Motor neuron (in vitro differentiated cells): ENCODE results near the gene RARS1. TPM values are rescaled to one million over a fixed set of nuclear protein-coding genes. Genes with fewer than 3 reads are reported as not detected.
A peak's percentile ranks its signal among the peaks of the same experiment; 100 is the strongest.
"Not testable (repeated sequence)": the region's sequence is repeated elsewhere in the genome, so short reads cannot be mapped to it uniquely, and the experiment has no call there.

Source experiments
- ATAC-seq, 8 experiments: fragments of 200-7000 bp; cut with Tn5 transposase; replicated peaks in 6 of 8; 2 replicates each; pipeline ENCODE4 v1.8.0; 2021; ENCODE audit warnings: mild to moderate bottlenecking in 8 of 8, moderate library complexity in 8 of 8
- H3K27ac ChIP-seq, 2 donors: fragments of 250-450 bp; sonication (Bioruptor Pico); 2 replicates each; pipeline ENCODE4 v1.9.0; 2021; ENCODE audit warnings: antibody characterized with exemption in 2 of 2, mild to moderate bottlenecking in 2 of 2, moderate library complexity in 1 of 2
- H3K4me1 ChIP-seq, 2 donors: fragments of 250-450 bp; sonication (Bioruptor Pico); replicated peaks in 1 of 2; 2 replicates each; pipeline ENCODE4 v1.6.1; 2021; ENCODE audit warnings: antibody characterized with exemption in 2 of 2, mild to moderate bottlenecking in 2 of 2, moderate library complexity in 1 of 2
- H3K4me3 ChIP-seq, 5 donors: fragments of 250-450 bp; sonication (Bioruptor Pico); 2 replicates each; pipeline ENCODE4 v1.9.0; 2021; ENCODE audit warnings: antibody characterized with exemption in 5 of 5, mild to moderate bottlenecking in 5 of 5, moderate library complexity in 4 of 5
- WGBS, 10 experiments: fragments of 450-650 bp; shearing (Covaris generic); methylation state at CpG; one replicate each; pipeline ENCODE4 v1.0.0; 2022; 5-methylcytosine and 5-hydroxymethylcytosine counted together
- in situ Hi-C, 9 experiments: fragments of 400-800 bp; cut with MboI; loops; one replicate each; pipeline ENCODE4 v1.15.0; 2021; ENCODE audit warnings: low sequenced_read_pairs in 9 of 9, low pct_unique_long_range_greater_than_20kb in 2 of 9; ENCODE audit not compliant: unreplicated experiment in 9 of 9
- total RNA-seq, 8 experiments: library from RNA; unstranded; fragments of 300-600 nt; gene quantifications; 2 replicates each; pipeline versions ENCODE4 v1.2.3 to v1.2.4, GENCODE V29; 2022

Gene RARS1
- total RNA-seq, 8 experiments from 2014 or later: 69.1 to 244 (median 97.5) TPM

DNA sequence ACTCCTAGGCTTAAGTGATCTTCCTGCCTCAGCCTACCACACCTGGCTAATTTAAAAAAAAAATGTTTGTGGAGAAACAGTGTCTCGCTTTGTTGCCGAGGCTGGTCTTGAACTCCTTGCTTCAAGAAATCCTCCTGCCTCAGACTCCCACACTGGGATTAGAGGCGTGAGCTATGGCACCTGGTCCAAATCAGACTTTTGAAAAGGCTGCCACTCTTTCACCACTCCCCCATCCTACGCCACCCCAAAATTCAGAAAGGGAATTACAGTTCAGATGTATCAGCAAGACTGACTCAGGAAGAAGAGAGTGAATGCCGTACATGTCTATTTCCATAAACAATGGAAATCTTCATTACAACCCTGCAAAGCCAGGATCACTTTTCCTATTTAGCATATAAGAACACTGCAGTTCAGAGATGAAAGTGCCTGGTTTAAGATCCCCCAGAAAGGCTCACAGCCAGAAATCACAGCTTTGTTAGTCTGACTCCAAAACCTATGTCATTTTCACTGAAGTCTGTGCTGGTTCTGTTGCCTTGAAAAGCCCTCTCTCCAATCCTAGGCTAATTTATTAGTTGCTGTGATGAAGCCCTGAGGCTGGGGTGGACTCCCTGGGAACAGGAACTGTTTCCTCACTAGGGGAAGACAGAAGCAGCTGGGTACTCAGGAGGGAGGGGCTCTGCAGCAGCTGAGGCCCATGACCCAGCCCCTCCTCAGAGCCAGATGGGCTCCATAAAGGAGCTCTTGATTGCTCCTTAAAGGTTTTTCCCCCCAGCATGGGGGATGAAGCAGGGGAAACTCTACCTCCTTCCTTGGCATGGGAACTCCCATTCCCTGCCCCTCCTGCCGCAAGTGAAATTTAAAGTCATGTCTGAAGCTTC, 46.0 kb downstream of the RARS1 start:
- in situ Hi-C loops: no loop called here
- no peak overlapping the region for H3K27ac ChIP-seq
- WGBS, 10 experiments: 8 to 90% (median 64%) methylated on average over 1 to 5 of the region's 6 CpGs
- ATAC-seq: peak; percentile 16 to 87 (median 23)
- H3K4me3 ChIP-seq: no peak overlapping the region
- H3K4me1 ChIP-seq: peaks cover 28 to 36% of the 10 kb centered on the region in 2 donors

DNA sequence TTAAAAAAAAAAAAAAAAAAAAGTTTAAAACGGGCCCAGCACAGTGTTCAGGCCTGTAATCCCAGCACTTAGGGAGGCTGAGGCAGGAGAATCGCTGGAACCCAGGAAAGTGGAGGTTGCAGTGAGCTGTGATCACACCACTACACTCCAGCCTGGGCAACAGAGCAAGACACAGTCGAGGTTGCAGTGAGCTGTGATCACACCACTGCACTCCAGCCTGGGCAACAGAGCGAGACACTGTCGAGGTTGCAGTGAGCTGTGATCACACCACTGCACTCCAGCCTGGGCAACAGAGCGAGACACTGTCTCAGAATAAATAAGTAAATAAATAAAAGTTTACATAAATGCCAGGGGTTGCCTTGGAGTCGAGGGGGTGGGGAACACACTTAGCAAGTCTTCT, 48.1 kb downstream of the RARS1 start:
- WGBS, 10 experiments: 50 to 100% (median 83%) methylated on average over 1 to 5 of the region's 7 CpGs; no CpG with 5 or more reads in 4 of the 10 experiments
- H3K27ac ChIP-seq, in situ Hi-C loops, ATAC-seq, H3K4me3 ChIP-seq: not testable (repeated sequence)
- H3K4me1 ChIP-seq: peaks cover 28 to 32% of the 10 kb centered on the region in 2 donors

DNA sequence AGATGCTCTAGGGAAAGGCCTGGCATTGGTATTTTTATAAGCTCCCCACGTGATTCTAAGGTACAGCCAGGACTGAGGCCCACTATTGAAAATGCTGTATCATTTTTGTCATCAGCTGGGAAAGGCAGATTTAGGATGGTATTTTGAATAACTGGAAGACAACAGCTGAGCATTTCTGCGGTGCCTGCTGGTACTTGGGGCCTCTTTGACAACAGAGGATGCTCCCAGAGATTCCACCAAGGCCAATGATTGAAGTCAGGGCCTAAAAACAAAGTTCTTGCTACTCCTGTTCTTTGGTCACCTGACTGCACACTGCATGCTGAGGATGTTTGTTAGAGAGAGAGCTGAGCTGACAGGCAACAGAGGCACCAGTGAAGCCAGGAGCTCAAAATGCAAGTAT, 50.9 kb downstream of the RARS1 start:
- Histone ChIP-seq H3K4me1 (peaks cover 6 to 11% of the 10 kb centered on the region in 2 donors), H3K4me3 (no peak overlapping the region), H3K27ac (no peak overlapping the region)
- in situ Hi-C loops: no loop called here
- no peak for ATAC-seq
- 17 to 78% (median 62%) methylated on average over 1 to 2 of the region's 2 CpGs; no CpG with 5 or more reads in 4 of the 10 experiments for WGBS, 10 experiments

DNA sequence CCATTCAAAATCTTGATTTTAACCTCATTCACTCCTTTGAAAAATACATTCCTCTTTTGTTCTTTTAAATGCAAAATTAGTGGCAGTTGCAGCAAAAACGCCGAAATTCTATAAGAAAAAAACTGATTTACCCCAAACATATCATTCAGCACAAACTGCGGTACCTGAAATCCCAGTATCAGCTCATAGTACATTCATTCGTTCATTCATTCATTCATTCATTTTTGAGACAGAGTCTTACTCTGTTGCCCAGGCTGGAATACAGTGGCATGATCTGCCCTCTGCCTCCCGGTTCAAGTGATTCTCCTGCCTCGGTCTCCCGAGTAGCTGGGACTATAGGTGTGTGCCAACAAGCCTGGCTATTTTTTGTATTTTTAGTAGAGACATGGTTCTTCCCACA, 63.3 kb downstream of the RARS1 start:
- H3K4me3 ChIP-seq: no peak overlapping the region
- no peak for ATAC-seq
- in situ Hi-C loops: no loop called here
- no peak overlapping the region for H3K27ac ChIP-seq
- no peaks in the 10 kb centered on the region for H3K4me1 ChIP-seq
- 86 to 100% (median 95%) methylated on average over 3 to 7 of the region's 7 CpGs; no CpG with 5 or more reads in 2 of the 10 experiments for WGBS, 10 experiments

DNA sequence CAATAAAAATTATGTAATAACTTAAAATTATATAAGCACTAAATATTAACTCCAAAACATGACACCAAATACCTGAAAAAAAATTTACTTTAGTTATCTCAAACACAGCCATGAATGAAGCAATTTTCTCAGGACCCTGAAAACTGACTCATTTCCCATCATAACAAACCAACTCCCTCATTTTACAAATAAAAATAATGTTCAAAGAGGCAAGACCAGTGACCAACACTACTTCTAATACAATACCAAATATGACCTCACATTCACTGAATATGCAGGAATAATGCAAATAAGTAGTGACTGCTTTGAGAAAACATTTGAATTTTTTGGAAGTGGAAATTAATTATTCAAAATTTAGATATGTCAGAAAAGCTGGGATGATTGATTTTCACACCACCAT, 64.4 kb downstream of the RARS1 start:
- peak in 3 of 8 experiments; percentile 70 to 92 (median 91) for ATAC-seq
- in situ Hi-C loops: no loop called here
- H3K4me3 ChIP-seq: no peak overlapping the region
- no peak overlapping the region for H3K27ac ChIP-seq
- H3K4me1 ChIP-seq: no peaks in the 10 kb centered on the region

DNA sequence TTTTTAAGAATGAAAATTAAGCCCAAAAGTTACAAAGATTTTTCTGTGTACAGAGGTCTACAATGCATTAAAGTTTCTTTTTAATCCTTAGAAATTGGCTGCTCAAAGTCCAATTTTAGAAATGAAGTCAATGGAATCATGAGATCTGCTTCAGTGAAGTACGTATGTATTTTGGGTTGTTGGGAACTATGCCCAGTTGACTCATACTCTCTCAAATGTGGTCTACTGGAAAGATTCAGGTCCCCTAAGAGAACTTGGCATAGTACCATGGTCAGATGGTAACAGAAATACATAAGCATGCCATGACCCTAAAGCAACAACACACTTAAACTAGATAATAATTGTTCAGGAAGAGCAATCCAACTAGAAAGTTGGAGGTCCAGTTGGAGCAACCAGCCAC, 65.9 kb downstream of the RARS1 start:
- in situ Hi-C loops: no loop called here
- no peaks in the 10 kb centered on the region for H3K4me1 ChIP-seq
- H3K4me3 ChIP-seq: no peak overlapping the region
- 14 to 100% (median 50%) methylated on average over 1 of the region's 1 CpG; no CpG with 5 or more reads in 6 of the 10 experiments for WGBS, 10 experiments
- peak in 3 of 8 experiments; percentile 20 to 62 (median 40) for ATAC-seq
- H3K27ac ChIP-seq: no peak overlapping the region

DNA sequence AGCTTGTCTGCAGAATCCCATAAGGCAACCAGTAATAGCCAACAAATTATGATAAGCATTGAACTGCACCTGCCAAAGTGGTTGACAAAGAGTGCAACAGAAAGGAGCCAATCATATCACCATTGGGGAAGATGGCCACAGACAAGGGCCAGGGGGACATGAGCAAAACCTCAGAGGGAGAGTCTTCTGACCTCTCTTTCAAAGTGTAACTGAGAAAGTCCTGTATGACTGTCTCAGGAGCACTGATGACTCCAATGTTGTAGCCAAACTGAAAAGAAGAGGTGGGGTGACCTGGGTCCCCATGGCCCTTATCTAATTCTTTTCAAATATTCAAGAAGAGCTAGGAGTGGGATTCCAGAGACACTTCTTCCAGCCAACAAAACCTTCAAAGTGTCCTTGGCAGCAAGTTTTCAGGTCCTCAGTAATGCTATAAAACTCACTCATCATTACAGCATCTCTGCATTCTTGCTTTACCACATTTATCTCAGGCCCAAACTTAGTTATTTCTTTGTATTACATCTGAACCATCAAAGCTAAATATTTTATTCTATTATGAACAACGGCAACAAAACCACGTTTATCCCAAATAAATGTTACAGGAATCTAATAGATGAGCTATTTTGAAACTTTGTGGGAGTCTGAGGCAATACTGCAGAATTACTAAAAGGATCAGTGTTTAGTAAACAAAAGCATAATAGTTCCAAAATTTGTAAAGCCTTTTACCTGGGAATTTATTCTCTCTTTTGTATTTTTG, 67.3 kb downstream of the RARS1 start:
- Histone ChIP-seq H3K27ac (no peak overlapping the region), H3K4me1 (no peaks in the 10 kb centered on the region), H3K4me3 (no peak overlapping the region)
- in situ Hi-C loops: no loop called here
- 70 to 100% (median 96%) methylated on average over 1 to 2 of the region's 2 CpGs for WGBS, 10 experiments
- no peak for ATAC-seq

DNA sequence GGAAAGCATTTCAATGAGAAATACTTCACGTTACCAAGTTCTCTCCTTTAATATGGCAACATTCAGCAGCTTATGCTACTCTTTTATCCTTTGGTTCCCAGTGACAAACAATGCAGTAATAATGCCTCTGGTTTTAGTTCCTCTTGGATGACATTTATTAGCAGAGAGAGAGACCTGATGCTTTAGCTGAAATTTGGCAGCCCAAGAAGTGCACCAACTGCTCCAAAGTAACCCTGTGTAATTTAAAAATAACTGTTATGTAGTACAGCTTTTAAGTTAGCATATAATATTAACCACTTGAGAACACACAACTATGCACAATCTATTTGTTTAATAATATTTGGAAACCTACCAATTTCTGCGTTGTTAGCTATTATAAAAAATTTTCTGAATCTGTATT, 71.1 kb downstream of the RARS1 start:
- 86 to 100% (median 100%) methylated on average over 1 to 2 of the region's 2 CpGs; no CpG with 5 or more reads in 2 of the 10 experiments for WGBS, 10 experiments
- in situ Hi-C loops: no loop called here

DNA sequence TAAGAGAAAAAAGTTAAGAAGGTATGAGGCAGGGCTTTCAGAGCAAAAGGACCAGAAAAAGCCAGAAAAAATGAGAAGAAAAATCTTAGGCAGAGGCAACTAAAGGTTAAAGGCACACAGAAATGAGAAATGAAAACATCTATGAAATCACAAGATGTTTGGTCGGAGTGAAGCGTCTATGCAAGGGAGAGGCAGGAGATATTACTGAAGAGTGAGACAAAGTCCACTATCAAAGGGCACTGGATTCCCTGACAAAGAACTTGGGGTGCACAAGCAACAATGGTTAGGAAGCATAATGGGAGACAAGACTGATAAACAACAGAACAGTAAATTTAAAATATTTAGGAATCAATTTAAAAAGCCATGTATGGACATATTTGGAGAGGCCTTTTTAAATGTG, 76.0 kb downstream of the RARS1 start:
- in situ Hi-C loops: no loop called here
- Histone ChIP-seq H3K27ac (no peak overlapping the region), H3K4me1 (no peaks in the 10 kb centered on the region), H3K4me3 (no peak overlapping the region)
- WGBS, 10 experiments: 55 to 100% (median 94%) methylated on average over 2 of the region's 2 CpGs; no CpG with 5 or more reads in 2 of the 10 experiments
- ATAC-seq: no peak

More for the DNA sequence above, 71.1 kb downstream of the RARS1 start:
- Histone ChIP-seq H3K4me1 (no peaks in the 10 kb centered on the region), H3K4me3 (no peak overlapping the region), H3K27ac (no peak overlapping the region)
- ATAC-seq: no peak

DNA sequence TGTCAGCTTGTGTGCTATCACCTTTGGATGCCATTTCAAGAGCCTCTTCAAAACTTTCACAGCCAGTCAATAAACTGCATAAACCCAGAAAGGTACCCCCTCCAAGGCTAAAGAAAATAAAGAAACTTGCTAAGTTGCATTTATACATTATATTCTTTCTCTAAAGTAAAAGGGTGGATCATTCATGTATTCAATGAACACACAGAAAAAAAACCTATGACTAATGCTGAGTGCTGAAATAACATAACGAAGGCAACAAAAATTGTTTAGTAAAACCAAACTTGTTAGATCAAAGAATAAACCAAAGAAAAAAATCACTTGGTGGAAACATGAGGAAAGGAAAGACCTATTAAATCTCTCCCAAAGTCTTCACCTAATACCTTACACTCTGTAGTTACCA, 77.7 kb downstream of the RARS1 start:
- 22 to 100% (median 71%) methylated on average over 1 of the region's 1 CpG; no CpG with 5 or more reads in 1 of the 10 experiments for WGBS, 10 experiments
- in situ Hi-C loops: no loop called here

DNA sequence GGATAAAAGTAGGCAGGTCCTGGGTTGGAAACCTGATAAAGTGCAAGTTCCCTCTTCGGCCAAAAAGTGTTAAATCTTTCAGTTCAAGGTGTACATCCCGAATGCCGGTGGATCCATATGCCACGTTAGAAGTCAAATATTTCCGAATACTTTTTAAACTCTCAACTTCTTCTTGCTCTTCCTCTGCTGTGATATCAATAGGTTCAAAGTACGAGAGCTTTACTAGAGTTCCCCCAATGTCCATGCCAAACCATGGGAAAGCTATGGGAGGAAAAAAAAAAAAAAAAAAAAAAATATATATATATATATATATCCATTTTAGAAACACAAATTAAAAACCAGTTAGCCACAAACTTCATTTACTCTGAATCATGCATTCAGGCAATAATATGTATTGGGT, 82.5 kb downstream of the RARS1 start:
- no peak for ATAC-seq
- WGBS, 10 experiments: 91 to 100% (median 98%) methylated on average over 2 to 6 of the region's 6 CpGs; no CpG with 5 or more reads in 3 of the 10 experiments
- in situ Hi-C loops: no loop called here
- H3K4me1 ChIP-seq: no peaks in the 10 kb centered on the region
- H3K27ac ChIP-seq: no peak overlapping the region
- H3K4me3 ChIP-seq: no peak overlapping the region

More for the DNA sequence above, 77.7 kb downstream of the RARS1 start:
- no peak overlapping the region for H3K27ac ChIP-seq
- H3K4me1 ChIP-seq: no peaks in the 10 kb centered on the region
- peak in 2 of 8 experiments; percentile 52 to 54 for ATAC-seq
- H3K4me3 ChIP-seq: no peak overlapping the region
